ENCODE results near the gene SLC34A3. TPM values are rescaled to one million over a fixed set of nuclear protein-coding genes. Genes with fewer than 3 reads are reported as not detected.

SLC34A3 gene
- total and polyA plus RNA-seq, 2 experiments from 2014 or later = not detected

GRCh38 chr9:137270929-137271695 lies 40.4 kb downstream of the SLC34A3 start:
- Histone ChIP-seq H3K27ac (peak overlapping the region; percentile 10), H3K36me3 (peaks cover 14% of the 10 kb centered on the region)

GRCh38 chr9:137271696-137272076 lies 41.0 kb downstream of the SLC34A3 start:
- Histone ChIP-seq H3K4me3 (no peak overlapping the region), H3K36me3 (peaks cover 12% of the 10 kb centered on the region), H3K27ac (peak overlapping the region; percentile 10), H3K4me1 (ENCODE audit: low read depth) (peaks cover 11% of the 10 kb centered on the region), H3K27me3 (no peaks in the 10 kb centered on the region), H3K9me3 (ENCODE audit: low read depth) (no peaks in the 10 kb centered on the region)
- TF ChIP-seq, protein P1, sequence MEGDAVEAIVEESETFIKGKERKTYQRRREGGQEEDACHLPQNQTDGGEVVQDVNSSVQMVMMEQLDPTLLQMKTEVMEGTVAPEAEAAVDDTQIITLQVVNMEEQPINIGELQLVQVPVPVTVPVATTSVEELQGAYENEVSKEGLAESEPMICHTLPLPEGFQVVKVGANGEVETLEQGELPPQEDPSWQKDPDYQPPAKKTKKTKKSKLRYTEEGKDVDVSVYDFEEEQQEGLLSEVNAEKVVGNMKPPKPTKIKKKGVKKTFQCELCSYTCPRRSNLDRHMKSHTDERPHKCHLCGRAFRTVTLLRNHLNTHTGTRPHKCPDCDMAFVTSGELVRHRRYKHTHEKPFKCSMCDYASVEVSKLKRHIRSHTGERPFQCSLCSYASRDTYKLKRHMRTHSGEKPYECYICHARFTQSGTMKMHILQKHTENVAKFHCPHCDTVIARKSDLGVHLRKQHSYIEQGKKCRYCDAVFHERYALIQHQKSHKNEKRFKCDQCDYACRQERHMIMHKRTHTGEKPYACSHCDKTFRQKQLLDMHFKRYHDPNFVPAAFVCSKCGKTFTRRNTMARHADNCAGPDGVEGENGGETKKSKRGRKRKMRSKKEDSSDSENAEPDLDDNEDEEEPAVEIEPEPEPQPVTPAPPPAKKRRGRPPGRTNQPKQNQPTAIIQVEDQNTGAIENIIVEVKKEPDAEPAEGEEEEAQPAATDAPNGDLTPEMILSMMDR (IDR thresholded peaks at IDR 0.05; ENCODE audit: low read depth, low read length) = no peak
- DNase-seq (ENCODE audit: low read depth in 1 of 2, low spot score in 1 of 2) = no peak

More at GRCh38 chr9:137270929-137271695, 40.4 kb downstream of the SLC34A3 start:
- no peak overlapping the region for H3K4me3 ChIP-seq
- H3K4me1 ChIP-seq (ENCODE audit: low read depth) = peaks cover 5% of the 10 kb centered on the region
- TF ChIP-seq, protein P1 (IDR thresholded peaks at IDR 0.05; ENCODE audit: low read depth, low read length) = no peak
- DNase-seq (ENCODE audit: low read depth in 1 of 2, low spot score in 1 of 2) = no peak
- no peaks in the 10 kb centered on the region for H3K27me3 ChIP-seq
- no peaks in the 10 kb centered on the region for H3K9me3 ChIP-seq (ENCODE audit: low read depth)

GRCh38 chr9:137272241-137273094 lies 41.8 kb downstream of the SLC34A3 start:
- DNase-seq (ENCODE audit: low read depth in 1 of 2, low spot score in 1 of 2) = no peak
- H3K27me3 ChIP-seq = no peaks in the 10 kb centered on the region
- H3K4me3 ChIP-seq = no peak overlapping the region
- TF ChIP-seq, protein P1 (IDR thresholded peaks at IDR 0.05; ENCODE audit: low read depth, low read length) = no peak
- no peak overlapping the region for H3K27ac ChIP-seq
- H3K36me3 ChIP-seq = peaks cover 9% of the 10 kb centered on the region
- peaks cover 19% of the 10 kb centered on the region for H3K4me1 ChIP-seq (ENCODE audit: low read depth)
- H3K9me3 ChIP-seq (ENCODE audit: low read depth) = no peaks in the 10 kb centered on the region

- H3K4me3 ChIP-seq = no peak overlapping the region
- TF ChIP-seq, protein P1 (IDR thresholded peaks at IDR 0.05; ENCODE audit: low read depth, low read length) = no peak
- DNase-seq (ENCODE audit: low read depth in 1 of 2, low spot score in 1 of 2) = no peak
- no peaks in the 10 kb centered on the region for H3K27me3 ChIP-seq
- H3K36me3 ChIP-seq = peaks cover 9% of the 10 kb centered on the region
- no peaks in the 10 kb centered on the region for H3K9me3 ChIP-seq (ENCODE audit: low read depth)
- no peak overlapping the region for H3K27ac ChIP-seq
- peaks cover 25% of the 10 kb centered on the region for H3K4me1 ChIP-seq (ENCODE audit: low read depth)
Observed at GRCh38 chr9:137273095-137273490, 42.4 kb downstream of the SLC34A3 start.

- Histone ChIP-seq H3K27ac (peak overlapping the region; percentile 13), H3K4me1 (ENCODE audit: low read depth) (peaks cover 29% of the 10 kb centered on the region), H3K9me3 (ENCODE audit: low read depth) (no peaks in the 10 kb centered on the region), H3K36me3 (peaks cover 8% of the 10 kb centered on the region), H3K4me3 (no peak overlapping the region), H3K27me3 (no peaks in the 10 kb centered on the region)
- DNase-seq (ENCODE audit: low read depth in 1 of 2, low spot score in 1 of 2) = no peak
- TF ChIP-seq, protein P1 (IDR thresholded peaks at IDR 0.05; ENCODE audit: low read depth, low read length) = no peak
Observed at GRCh38 chr9:137273611-137274320, 43.1 kb downstream of the SLC34A3 start.

Measured in cardiac muscle cell (in vitro differentiated cells and primary cell).